ENCODE results near the gene OR4C3. TPM values are rescaled to one million over a fixed set of nuclear protein-coding genes. Genes with fewer than 3 reads are reported as not detected.
"Not testable (repeated sequence)": the region's sequence is repeated elsewhere in the genome, so short reads cannot be mapped to it uniquely, and the experiment has no call there.

The OR4C3 gene
- total and polyA plus RNA-seq, 4 donors, result not detected

GRCh38 chr11:48354013-48354412 lies 29.3 kb downstream of the OR4C3 start (continued):
- TF ChIP-seq, protein P1, sequence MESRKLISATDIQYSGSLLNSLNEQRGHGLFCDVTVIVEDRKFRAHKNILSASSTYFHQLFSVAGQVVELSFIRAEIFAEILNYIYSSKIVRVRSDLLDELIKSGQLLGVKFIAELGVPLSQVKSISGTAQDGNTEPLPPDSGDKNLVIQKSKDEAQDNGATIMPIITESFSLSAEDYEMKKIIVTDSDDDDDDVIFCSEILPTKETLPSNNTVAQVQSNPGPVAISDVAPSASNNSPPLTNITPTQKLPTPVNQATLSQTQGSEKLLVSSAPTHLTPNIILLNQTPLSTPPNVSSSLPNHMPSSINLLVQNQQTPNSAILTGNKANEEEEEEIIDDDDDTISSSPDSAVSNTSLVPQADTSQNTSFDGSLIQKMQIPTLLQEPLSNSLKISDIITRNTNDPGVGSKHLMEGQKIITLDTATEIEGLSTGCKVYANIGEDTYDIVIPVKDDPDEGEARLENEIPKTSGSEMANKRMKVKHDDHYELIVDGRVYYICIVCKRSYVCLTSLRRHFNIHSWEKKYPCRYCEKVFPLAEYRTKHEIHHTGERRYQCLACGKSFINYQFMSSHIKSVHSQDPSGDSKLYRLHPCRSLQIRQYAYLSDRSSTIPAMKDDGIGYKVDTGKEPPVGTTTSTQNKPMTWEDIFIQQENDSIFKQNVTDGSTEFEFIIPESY (IDR thresholded peaks at IDR 0.05), result no peak
- no peak for TF ChIP-seq NR2F2 (IDR thresholded peaks at IDR 0.05)
- TF ChIP-seq SP1 (IDR thresholded peaks at IDR 0.05), result no peak
- TF ChIP-seq EGR1 (IDR thresholded peaks at IDR 0.05; ENCODE audit: low read depth in 2 of 2), result no peak
- no peak for TF ChIP-seq HNF4G (IDR thresholded peaks at IDR 0.05)
- TF ChIP-seq HNF4A (conservative IDR thresholded peaks at IDR 0.05), result no peak
- no peak for TF ChIP-seq FOXA2 (IDR thresholded peaks at IDR 0.05)
- TF ChIP-seq, protein P2, sequence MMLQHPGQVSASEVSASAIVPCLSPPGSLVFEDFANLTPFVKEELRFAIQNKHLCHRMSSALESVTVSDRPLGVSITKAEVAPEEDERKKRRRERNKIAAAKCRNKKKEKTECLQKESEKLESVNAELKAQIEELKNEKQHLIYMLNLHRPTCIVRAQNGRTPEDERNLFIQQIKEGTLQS (IDR thresholded peaks at IDR 0.05), result no peak
- TF ChIP-seq RAD21 (IDR thresholded peaks at IDR 0.05), result no peak

DNA sequence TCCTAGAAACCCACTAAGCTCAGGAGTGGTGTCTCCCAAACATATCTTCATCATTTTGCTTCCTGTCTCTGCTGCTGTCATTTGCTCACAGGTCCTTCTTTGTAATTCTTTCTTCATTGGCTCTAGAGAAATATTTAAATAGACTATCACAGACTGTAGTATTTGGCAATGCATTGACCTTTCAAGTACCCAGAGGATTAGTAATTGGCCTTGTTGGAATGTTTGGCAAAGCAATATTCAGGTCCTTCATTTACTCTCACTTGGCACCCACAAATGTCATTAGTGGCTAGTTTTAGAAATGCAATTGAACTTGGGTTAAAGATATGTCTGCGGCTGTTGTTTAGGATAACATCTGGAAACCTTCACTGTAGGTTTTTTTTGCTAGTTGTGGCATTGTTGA lies 30.0 kb downstream of the OR4C3 start:
- 85% methylated on average over 1 of the region's 1 CpG for WGBS
- no peak for DNase-seq (ENCODE audit: low spot score)
- Histone ChIP-seq H3K4me3 (ENCODE audit: low read depth in 1 of 3, low read length in 3 of 3) (no peak overlapping the region), H3K9ac (ENCODE audit: low read depth in 1 of 2, low read length in 2 of 2) (no peak overlapping the region), H3K27ac (ENCODE audit: low read depth in 1 of 2, low read length in 2 of 2) (no peak overlapping the region), H3K9me3 (ENCODE audit: control insufficient read depth in 4 of 4, low read length in 3 of 4) (no peaks in the 10 kb centered on the region), H3K27me3 (ENCODE audit: control insufficient read depth in 4 of 4, insufficient read depth in 4 of 4, low read length in 3 of 4) (no peaks in the 10 kb centered on the region), H3K36me3 (ENCODE audit: control insufficient read depth in 4 of 4, insufficient read depth in 3 of 4, low read depth in 1 of 4, low read length in 3 of 4) (no peaks in the 10 kb centered on the region), H3K4me1 (ENCODE audit: control insufficient read depth in 4 of 4, insufficient read depth in 4 of 4, low read length in 3 of 4) (no peaks in the 10 kb centered on the region)
- TF ChIP-seq, protein P2 (IDR thresholded peaks at IDR 0.05), result no peak
- TF ChIP-seq CTCF (IDR thresholded peaks at IDR 0.05; ENCODE audit: low read depth, low read length, missing input control) (no peak), HNF4A (conservative IDR thresholded peaks at IDR 0.05) (no peak), YY1 (IDR thresholded peaks at IDR 0.05) (no peak), TAF1 (conservative IDR thresholded peaks at IDR 0.05) (no peak), MAX (IDR thresholded peaks at IDR 0.05) (no peak), GABPA (IDR thresholded peaks at IDR 0.05 in 1 of 2, conservative IDR thresholded peaks at IDR 0.05 in 1 of 2) (no peak)
- TF ChIP-seq, protein P1 (IDR thresholded peaks at IDR 0.05), result no peak

GRCh38 chr11:48361289-48361688 lies 36.6 kb downstream of the OR4C3 start:
- DNase-seq (ENCODE audit: low spot score); H3K9me3 ChIP-seq (ENCODE audit: control insufficient read depth in 4 of 4, low read length in 3 of 4); H3K27me3 ChIP-seq (ENCODE audit: control insufficient read depth in 4 of 4, insufficient read depth in 4 of 4, low read length in 3 of 4); H3K9ac ChIP-seq (ENCODE audit: low read depth in 1 of 2, low read length in 2 of 2); H3K27ac ChIP-seq (ENCODE audit: low read depth in 1 of 2, low read length in 2 of 2); H3K36me3 ChIP-seq (ENCODE audit: control insufficient read depth in 4 of 4, insufficient read depth in 3 of 4, low read depth in 1 of 4, low read length in 3 of 4); H3K4me3 ChIP-seq (ENCODE audit: low read depth in 1 of 3, low read length in 3 of 3); H3K4me1 ChIP-seq (ENCODE audit: control insufficient read depth in 4 of 4, insufficient read depth in 4 of 4, low read length in 3 of 4): not testable (repeated sequence)
- 40% methylated on average over 2 of the region's 2 CpGs for WGBS
